HG03064 (cell line): ENCODE measurements around the gene CUBN.
"Not testable (repeated sequence)": the region's sequence is repeated elsewhere in the genome, so short reads cannot be mapped to it uniquely, and the experiment has no call there.

Source experiments
- ATAC-seq: cut with Tn5 transposase; IDR thresholded peaks from one replicate; pipeline ENCODE4 v1.9.1; 2021; ENCODE audit warnings: low read depth; ENCODE audit not compliant: unreplicated experiment

Gene CUBN

GRCh38 chr10:17022466-17022825 lies 107.2 kb downstream of the CUBN start:
- no peak for ATAC-seq

DNA sequence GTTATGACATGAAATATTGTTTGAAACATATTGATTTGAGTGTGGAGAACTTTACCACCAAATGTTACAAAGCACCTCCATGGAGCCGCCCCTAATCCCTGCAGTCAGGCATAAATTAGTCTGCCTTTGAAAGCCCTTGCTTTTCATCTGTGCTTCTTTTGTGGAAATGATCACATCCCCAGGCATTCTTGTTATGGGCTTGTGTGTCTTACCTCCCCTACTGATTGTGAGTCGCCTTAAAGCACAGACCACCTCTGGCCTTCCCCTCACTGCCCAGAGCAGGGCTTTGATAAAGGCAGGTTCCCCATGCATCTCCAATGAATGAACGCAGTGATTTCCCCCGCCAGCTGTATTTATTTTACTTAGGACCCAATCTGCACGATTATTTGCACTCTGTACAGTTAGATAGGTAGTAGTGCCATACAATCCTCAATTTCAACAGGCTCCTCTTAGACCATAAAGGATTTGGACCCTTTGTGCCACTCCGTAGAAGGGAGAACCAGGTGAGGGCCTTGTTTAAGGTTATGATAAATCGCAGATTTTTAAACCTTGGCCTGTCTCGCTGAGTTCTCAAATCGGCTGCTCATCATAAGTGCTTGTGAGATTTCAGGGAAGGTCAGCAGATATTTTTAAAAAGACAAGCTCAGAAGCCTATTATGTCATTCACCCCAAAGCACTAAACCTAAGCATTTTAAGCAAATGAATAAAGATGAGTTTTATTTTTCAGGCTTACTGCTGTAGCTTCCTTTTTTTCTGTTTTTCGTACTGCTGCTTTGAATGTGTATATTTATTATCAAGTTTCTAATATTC lies 107.8 kb downstream of the CUBN start:
- no peak for ATAC-seq

DNA sequence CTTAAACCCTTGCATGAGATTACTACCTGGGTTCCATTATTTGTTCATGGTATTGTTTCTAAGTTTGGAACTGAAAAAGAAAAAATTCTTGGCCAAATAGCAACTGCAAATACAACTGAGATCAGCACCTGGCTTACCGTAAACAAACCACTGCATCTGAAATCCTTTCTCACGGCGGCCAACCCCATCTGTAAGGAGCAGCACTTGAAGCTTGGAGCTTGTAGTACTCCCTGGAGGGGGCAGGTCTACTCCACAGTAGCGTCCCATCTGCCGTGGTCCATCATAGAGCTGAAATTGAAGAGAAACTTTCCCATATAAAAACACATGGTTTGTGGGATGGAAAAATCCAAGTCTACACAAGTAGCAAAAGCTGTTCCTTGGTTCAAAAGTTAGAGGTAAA lies 109.9 kb downstream of the CUBN start:
- no peak for ATAC-seq

GRCh38 chr10:17013131-17013983 lies 116.3 kb downstream of the CUBN start:
- not testable (repeated sequence) for ATAC-seq

DNA sequence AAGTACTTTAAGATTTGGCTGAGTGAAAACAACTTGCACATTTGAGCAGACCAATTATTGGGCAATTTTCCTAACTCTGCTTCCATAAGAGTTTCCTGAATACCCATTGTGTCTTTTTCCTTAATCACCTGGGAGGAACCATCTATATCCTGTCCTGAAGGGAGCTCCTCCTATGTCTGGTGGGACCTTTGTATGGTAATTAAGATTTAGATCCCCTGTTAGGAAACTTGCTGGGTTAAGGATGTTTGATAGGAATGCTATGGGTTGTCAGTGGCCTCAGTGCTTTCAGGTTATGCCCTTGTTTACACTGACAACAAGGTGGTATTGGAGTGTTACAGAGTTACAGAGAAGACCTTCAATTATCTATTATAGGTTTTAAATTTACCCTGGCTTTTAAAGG lies 116.9 kb downstream of the CUBN start:
- not testable (repeated sequence) for ATAC-seq

DNA sequence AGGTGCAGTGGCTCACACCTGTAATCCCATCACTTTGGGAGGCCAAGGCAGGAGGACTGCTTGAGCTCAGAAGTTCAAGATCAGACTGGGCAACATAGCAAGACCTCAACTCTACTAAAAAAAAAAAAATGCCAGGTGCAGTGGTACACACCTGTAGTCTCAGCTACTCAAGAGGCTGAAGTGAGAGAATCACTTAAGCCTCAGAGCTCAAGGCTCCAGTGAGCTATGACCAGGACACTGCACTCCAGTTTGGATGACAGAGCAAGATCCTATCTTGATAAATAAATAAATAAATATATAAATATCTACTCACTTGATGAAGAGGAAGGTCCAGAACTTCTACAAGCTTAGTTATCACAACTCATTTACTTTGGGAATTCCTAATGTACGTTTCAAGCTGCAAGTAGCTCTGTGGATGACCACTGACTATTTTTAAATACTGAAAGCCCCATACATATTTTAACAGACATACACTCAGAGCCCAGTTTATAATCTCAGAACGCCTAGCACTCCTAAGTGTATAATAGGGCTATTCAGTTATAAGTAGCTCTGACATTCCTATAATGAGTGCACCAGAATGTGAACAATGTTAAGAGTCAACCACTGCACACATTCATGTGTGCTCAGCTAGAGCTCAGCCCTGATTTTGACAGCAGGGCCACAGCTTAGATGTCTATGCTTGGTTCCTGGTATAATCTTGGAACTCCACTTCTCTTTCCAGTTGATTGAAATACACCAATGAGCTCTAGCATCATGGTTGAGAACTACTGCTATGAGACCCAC lies 119.1 kb downstream of the CUBN start:
- no peak for ATAC-seq

DNA sequence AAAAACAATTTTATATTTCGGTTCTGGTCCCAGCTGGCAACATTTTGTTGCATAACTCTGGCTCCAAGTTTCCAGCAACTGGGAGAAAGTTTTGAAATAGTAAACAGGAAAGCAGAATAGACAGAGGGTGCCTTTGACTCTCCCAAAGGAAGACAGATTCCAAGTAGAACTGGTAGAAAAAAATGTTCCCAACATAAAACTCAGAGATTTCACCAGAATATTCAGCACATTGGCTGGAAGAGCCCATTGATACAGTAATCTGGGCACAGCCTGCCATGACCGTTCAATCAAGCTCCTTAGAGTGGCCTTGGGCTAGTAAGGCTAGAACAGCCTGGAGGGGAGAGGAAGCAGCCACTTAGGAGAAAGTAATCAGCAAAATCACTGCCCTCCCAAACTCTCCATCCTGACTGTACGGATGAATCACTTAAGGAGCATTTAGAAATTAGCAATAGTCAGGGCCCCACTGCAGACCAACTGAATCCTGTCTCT lies 120.4 kb downstream of the CUBN start:
- no peak for ATAC-seq

GRCh38 chr10:17007418-17007770 lies 122.2 kb downstream of the CUBN start:
- ATAC-seq, result no peak

- ATAC-seq, result no peak
Measured at GRCh38 chr10:17006631-17007417, 122.8 kb downstream of the CUBN start.

GRCh38 chr10:17005621-17006566 lies 123.7 kb downstream of the CUBN start:
- no peak for ATAC-seq

DNA sequence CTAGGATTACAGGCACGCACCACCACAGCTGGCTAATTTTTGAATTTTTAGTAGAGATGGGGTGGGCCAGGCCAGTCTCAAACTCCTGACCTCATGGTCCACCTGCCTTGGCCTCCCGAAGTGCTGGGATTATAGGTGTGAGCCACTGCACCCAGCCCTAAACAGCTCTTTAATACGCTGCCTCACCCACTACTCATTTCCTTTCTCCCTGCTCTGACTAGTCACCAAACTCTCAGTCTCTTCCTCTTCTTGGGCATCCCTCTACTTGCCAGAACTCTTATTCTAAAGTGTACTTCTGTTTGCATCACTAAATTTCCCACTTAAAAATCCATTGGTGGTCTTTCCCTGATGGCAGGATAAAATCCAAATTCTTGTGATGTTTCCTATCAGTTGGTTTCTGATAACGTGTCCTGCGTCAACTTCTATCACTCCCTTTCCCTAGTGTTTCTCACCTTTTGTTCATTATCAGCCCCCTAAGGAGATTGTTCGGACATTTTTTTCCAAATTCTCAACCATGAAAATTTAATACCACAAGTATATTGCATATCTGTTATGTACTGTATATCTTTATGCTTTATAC lies 124.7 kb downstream of the CUBN start:
- no peak for ATAC-seq

DNA sequence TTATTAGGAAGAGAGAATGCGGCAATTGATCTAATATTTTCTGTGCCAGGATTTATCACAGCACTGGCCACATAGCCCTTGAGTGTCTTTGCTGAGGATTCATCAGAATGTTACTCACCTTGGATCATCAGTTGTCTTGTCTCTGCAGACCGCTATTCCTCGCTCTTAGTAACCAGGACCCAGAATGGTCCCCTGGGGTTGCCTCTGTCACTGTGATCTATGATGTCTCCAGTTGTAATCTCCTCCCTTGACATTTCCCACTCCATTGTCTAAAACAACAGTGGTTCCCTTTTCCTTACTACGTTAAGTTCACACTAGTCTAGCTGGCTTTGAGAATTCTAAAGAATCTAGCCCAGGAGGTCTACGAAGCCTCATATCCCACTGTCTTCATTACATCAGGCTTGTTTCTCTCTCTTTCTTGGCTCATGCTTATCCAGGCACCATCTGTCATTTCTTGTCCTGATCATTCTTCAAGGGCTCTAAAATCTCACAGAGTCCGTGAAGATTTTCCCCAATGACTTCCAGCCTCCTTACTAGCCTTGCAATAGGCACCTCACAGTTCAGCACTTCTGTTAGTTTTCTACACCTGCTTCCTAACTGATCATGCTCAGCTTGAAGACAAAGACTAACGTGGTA lies 125.8 kb downstream of the CUBN start:
- no peak for ATAC-seq

DNA sequence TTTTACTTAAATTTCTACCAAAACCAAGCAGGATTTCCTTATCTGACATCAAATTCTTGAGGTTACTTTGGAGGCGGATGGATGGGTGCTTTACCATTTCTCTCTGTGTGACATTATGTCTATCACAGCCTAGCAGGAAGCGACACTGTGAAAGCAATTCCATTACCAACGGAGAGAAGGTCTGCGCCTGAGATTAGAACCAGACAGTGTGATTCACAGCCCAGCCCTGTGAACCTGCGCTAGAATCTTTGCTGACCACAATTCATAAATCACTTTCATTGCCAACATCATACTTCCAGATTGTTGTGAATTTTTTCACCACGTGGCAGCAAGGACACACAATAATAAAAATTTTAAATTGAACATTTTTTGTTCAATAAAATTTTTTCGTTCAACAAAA lies 126.5 kb downstream of the CUBN start:
- ATAC-seq, result no peak

DNA sequence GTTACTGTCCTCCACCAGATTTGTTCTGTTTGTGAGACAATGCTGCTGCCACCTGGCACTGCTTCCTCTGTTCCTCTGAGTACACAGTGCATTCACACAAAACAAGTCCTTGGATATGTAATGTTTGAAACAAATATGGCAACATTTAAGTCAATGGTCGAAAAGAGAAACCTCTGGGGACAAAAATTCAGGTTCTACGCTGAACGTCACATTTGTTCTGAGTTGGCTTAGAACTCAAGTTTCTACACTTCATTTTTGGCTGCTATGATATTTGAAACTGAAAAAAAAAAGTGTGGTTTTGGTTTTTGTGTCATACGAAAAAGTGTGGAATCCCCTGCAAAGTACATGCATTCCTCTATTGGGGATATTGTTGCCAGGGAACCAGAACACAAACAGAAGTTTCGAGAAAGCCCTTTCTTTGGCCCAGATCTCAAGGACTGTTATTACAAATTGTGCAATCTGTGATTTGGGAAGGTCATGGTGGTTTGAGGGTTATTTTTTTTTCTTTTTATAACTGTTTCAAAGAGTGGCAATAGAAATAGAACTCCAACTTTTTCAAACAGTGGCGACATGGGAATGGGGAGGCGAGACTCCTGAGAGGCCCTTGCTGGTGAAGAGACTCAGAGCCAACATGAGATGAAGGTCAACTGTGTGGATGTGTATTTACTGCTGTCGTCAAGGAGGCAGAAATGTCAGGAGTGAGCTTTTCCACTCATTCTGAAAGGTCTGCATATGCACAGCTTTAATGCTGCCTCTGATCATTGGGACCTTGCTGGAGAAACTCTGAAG lies 127.5 kb downstream of the CUBN start:
- ATAC-seq, result peak; percentile 65

- ATAC-seq, result no peak
Measured at GRCh38 chr10:17001297-17001744, 128.3 kb downstream of the CUBN start.

DNA sequence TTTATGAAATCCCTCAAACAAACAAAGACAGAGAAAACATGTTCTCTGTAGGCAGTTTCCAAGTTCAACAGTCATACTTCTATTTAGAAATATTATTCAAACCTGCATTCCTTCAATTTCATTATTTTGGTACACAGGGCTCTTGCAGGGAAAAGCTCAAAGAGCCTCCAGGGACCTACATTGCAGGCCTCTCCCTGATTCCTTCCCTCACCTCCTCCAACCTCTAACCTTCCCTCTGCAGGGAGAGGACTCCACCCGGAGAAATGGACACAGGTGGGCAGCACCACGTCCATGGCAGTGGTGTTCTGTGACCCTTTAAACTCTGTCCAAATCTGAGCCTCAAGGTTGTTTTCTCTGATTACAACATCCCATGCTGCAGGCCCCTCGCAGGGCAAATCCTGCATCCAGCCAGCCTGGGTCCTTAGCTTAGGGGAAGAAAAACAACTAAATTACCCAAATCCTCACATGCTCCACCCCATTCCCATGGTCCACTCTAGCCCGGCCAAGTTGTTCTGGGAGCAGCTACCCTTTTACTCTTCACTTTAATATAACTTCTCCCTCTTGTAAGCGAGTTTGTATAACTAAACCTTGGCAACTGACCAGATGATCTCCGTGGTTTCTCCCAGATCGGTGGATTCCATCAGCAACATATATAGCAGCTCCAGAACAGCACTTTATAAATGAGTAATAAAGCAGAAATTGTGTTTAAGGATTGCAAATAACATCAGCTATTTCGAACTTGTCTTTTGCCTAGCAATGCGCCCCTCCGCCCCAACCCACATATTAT lies 129.8 kb downstream of the CUBN start:
- ATAC-seq, result no peak

DNA sequence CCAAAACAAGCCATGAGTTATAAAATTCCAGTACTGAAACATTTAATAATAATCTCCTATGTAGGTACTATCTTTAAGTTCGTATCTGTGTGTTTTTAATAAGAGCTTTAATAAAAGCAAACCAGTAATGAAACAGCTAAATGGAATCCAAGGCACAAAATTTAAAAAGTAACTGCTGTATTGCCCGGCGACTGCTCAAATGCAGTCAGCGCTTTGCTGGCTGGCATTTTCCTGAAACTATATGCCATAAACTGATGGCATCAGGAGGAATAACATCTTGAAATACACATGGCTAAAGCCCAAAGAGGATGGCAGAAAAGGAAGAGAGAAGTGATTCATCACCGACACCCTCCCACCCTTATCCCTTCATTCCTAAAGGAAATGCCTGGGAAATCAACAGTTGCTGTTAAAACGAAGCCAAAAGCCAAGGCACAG lies 133.1 kb downstream of the CUBN start:
- no peak for ATAC-seq
